ENCODE data around the gene ODF2.
"Not testable (repeated sequence)": the region's sequence is repeated elsewhere in the genome, so short reads cannot be mapped to it uniquely, and the experiment has no call there.

The ODF2 gene

GRCh38 chr9:128485414-128485855 is 29.6 kb downstream of the ODF2 start:
- no peak for DNase-seq

GRCh38 chr9:128486201-128486600 is 30.4 kb downstream of the ODF2 start:
- no peak for DNase-seq

GRCh38 chr9:128493424-128493823 is 37.6 kb downstream of the ODF2 start:
- no peak for DNase-seq

DNA sequence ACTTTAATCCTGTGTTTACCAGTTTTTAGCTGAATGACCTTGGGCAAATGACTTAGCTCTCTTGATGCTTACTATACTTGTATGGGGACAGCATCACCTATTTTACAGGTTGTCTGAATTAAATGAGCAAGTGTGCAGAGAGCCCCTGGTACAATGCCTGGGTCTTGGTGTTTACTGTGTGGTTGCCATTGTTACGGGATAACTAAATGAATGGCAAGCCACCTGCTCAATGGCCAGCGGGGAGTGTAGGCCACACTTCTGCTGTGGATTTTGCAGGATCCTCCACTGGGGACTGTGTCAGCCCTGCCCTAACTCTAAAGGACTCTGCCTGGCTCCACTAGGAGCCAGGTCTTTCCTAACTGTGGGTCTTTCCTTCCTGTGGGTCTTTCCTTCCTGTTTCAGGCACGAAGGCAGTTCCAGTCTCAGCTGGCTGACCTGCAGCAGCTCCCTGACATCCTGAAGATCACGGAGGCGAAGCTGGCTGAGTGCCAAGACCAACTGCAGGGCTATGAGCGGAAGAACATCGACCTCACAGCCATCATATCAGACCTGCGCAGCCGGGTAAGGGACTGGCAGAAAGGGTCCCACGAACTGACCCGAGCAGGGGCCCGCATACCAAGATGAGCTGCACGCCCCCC is 38.4 kb downstream of the ODF2 start:
- DNase-seq: no peak

DNA sequence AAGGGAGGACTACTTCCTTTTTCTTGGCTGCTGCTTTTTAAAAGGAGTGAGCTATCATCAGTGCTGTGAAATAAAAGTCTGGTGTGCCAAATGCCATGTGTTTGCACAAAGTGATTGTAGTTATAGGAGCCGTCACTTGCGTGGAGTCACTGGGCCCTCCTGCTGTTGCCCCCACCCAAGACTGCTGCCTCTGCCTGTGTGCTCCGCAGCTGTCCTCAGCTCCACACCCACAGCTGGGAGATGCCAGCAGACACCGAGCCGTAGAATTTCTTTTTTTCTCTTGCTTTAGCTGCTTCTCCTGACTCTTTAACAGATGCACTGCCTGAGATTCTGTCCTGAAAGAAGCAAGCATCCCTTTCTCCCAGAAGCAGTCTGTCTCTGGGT is 38.9 kb downstream of the ODF2 start:
- DNase-seq: no peak

GRCh38 chr9:128495296-128495695 is 39.5 kb downstream of the ODF2 start:
- DNase-seq: no peak

GRCh38 chr9:128495804-128496417 is 40.1 kb downstream of the ODF2 start:
- DNase-seq: no peak

DNA sequence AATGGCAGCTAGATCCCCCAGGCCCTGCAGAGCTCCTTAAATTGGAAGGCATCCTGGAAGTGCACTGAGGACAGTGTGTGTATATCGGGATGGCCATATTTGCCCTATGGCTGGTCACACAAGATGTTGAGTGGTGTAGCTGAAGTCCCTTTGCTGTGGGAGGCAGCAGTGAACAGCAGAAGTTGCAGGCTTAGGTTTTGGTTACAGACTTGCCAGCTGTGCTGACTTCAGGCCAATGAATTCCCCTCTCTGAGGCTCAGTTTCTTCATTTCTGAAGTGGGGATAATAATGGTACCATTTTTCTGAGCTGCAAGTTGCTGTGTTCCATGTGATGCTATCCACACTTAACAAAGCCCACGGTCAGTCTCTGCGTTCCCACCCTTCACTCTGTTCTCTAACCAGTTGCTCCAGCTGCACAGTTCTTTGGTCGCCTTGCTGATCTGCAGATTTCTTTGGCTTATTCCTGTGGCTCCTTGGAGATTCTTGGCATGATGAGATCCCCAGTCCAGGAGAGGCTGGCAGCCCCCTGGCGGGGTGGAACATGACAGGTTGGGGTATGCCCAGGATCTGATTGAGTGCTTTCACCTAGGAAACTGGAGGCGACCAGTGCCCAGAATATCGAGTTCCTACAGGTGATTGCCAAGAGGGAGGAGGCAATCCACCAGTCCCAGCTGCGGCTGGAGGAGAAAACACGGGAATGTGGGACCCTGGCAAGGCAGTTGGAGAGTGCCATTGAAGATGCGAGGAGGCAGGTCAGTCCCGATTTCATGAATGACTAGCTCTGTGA is 42.2 kb downstream of the ODF2 start:
- no peak for DNase-seq

GRCh38 chr9:128498911-128499310 is 43.1 kb downstream of the ODF2 start:
- DNase-seq: no peak

DNA sequence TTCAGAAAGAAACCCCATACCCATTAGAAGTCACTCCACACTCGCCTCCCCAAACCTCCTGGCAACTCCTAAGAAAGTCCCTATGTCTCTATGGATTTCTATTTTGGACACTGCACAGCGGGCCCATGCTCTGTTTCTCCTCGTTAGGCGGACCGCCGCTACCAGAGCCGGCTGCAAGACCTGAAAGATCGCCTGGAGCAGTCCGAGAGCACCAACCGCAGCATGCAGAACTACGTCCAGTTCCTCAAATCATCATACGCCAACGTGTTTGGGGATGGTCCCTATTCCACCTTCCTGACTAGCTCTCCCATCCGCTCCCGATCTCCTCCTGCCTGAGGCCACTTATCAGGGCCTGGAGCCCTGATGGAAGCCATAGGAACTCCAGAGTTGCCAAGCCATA is 44.1 kb downstream of the ODF2 start:
- no peak for DNase-seq

- DNase-seq: not testable (repeated sequence)
Measured at GRCh38 chr9:128503415-128503825, 47.6 kb downstream of the ODF2 start.

GRCh38 chr9:128503870-128504269 is 48.1 kb downstream of the ODF2 start:
- DNase-seq: no peak

- DNase-seq: peak; percentile 97
Measured at GRCh38 chr9:128504485-128505413, 48.9 kb downstream of the ODF2 start, which contains the start of gene GLE1. TSS of gene GLE1 (plus strand) at chr9:128504719. CDS start at chr9:128504806, 87 bp downstream.

DNA sequence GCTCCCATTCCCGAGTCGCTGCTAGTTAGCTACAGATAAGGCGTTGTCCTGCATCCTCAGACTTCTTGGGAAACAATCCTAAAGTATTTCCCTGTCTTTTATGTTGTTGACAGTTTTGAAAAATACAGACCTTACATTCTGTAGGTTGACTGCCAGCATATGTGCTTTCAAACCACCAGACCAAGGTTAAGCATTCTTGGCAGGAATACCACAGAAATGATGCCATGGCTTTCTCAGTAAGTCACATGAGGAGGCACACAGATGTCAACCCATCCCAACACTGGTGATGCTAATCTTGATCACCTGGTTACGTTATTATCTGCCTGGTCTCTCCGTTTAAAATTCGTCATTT is 49.6 kb downstream of the ODF2 start:
- no peak for DNase-seq

- DNase-seq: not testable (repeated sequence)
Measured at GRCh38 chr9:128505906-128506305, 50.1 kb downstream of the ODF2 start.

GRCh38 chr9:128512820-128513219 is 57.0 kb downstream of the ODF2 start:
- no peak for DNase-seq

- DNase-seq: no peak
Measured at GRCh38 chr9:128521956-128522355, 66.2 kb downstream of the ODF2 start.

- DNase-seq: no peak
Measured at GRCh38 chr9:128523199-128523925, 67.6 kb downstream of the ODF2 start.

GRCh38 chr9:128526720-128527119 is 70.9 kb downstream of the ODF2 start:
- DNase-seq: no peak

- DNase-seq: no peak
Measured at GRCh38 chr9:128528445-128529160, 72.8 kb downstream of the ODF2 start.

DNA sequence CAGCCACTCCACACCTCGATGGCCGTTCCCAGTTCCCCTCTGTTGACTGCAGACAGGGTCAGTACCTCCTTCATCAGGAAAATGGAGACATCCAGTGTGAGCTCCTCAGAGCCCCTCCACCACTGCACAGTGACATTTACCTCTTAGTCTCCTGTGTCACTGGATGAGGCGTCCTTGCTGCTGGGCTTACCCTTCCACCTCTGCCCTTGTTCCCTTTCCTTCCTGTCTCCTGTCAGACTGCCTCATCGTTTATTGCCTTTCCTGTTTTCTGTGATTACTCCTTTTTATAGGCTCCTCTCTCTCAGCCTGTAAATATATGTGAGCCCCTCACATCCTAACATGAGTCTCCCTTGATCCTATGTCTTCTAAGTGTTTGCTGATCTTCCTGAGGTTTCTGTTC is 73.4 kb downstream of the ODF2 start:
- DNase-seq: no peak

GRCh38 chr9:128532581-128532980 is 76.8 kb downstream of the ODF2 start:
- no peak for DNase-seq

All from activated CD4-positive, alpha-beta T cell treated with anti-CD3 and anti-CD28 coated beads, Interleukin-2, amount 50 U/mL, for 16 hours (primary cell).